Astrocyte of the spinal cord (primary cell): ENCODE results near the gene SLC4A4.

Experiments
- DNase-seq: peaks from one replicate; pipeline ENCODE4 v3.0.0; 2011; ENCODE audit warnings: low read depth, low spot score
- H3K4me3 ChIP-seq: 2 replicates; pipeline ENCODE4 v1.5.1; 2011; ENCODE audit warnings: low read depth, mild to moderate bottlenecking, low read length, moderate library complexity
- in situ Hi-C: cut with HindIII; loops from 2 replicates; pipeline ENCODE4 v1.10.0; 2017; ENCODE audit warnings: low sequenced_read_pairs
- TF ChIP-seq, protein P1 (sequence below): IDR thresholded peaks from 2 replicates; pipeline ENCODE4 v1.5.1; 2012; ENCODE audit warnings: low read depth, mild to moderate bottlenecking, low read length, inconsistent platforms

Gene SLC4A4

DNA sequence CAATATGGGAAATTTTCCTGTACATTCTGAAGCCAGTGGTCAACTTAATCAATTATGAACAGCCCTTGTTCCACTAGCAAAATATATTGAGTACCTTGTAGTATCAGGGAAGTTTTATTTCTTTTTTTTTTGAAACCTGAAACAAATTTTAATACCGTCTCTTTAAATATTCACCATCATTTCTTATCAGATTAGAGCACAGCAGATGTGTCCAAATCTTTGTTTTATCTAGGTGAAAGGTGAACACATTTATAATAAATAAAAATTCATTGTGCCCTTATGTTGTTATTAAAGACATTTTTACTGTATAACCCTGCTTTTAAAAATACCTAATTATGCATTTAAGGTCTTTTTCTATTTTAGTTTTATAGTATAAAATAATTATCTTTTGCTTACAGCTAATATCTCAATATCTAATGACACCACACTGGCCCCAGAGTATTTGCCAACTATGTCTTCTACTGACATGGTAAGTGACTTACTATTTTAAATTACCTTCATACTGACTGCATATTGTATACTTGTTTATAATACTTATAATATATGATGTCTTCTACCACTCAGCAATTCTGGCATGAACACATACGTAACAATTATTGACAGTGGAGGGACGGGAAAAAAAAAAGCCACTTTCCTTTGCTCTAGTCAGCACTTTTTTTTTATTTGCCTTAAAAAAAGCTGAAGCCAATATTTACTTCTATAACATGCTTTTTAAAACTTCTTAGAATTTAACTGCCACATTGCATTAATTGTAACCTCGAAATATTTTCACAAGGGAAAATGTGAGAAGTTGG, 147.9 kb downstream of the SLC4A4 start:
- TF ChIP-seq, protein P1, sequence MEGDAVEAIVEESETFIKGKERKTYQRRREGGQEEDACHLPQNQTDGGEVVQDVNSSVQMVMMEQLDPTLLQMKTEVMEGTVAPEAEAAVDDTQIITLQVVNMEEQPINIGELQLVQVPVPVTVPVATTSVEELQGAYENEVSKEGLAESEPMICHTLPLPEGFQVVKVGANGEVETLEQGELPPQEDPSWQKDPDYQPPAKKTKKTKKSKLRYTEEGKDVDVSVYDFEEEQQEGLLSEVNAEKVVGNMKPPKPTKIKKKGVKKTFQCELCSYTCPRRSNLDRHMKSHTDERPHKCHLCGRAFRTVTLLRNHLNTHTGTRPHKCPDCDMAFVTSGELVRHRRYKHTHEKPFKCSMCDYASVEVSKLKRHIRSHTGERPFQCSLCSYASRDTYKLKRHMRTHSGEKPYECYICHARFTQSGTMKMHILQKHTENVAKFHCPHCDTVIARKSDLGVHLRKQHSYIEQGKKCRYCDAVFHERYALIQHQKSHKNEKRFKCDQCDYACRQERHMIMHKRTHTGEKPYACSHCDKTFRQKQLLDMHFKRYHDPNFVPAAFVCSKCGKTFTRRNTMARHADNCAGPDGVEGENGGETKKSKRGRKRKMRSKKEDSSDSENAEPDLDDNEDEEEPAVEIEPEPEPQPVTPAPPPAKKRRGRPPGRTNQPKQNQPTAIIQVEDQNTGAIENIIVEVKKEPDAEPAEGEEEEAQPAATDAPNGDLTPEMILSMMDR: no peak
- H3K4me3 ChIP-seq: no peak overlapping the region
- no peak for DNase-seq
- in situ Hi-C loops: no loop called here

DNA sequence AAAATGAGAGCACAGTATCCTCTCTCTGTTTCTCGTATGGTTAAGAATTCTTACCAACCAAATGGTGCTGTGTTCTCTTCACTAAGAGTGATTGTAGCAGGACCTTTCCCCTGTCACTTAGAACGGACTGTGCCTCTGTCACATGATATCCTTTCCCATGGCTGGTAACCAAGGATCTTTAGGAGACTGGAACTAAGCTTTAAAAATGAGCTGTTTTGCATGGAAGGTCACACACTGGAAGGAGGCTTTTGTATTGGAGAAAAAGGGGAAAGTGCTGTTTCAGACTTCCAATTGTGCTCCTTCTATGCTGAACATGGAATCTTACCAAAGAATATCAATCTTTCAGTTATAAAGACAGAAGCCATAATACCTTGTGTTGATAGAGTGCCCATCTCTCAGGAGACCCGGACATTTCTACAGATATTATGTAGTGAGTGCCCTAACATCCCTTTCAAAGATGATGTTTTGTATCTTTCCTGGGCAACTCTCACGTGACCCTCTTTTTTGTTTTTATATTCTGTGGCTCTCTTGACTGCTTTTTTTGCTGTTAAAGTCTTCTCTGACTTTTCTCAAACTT, 148.6 kb downstream of the SLC4A4 start:
- no peak for DNase-seq
- in situ Hi-C loops: no loop called here
- TF ChIP-seq, protein P1: no peak
- no peak overlapping the region for H3K4me3 ChIP-seq

DNA sequence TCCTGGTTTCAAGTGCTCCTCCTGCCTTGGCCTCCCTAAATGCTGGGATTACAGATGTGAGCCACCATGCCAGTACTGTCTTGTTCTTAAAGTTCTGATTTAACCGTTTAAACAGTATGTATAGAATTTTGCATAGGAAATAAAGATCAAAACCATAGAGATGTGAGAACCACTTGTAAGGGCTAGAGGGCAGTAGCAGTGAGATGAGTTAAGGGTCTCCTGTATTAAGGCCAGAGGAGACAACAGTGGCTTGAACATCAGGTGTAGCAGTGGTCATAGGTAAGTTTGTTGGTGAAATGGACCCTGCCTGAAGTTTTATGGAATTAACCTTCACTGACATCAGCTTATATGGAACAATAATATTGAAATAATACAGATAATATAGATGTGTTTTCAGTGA, 155.7 kb downstream of the SLC4A4 start:
- TF ChIP-seq, protein P1: no peak
- in situ Hi-C loops: no loop called here
- no peak overlapping the region for H3K4me3 ChIP-seq
- no peak for DNase-seq

DNA sequence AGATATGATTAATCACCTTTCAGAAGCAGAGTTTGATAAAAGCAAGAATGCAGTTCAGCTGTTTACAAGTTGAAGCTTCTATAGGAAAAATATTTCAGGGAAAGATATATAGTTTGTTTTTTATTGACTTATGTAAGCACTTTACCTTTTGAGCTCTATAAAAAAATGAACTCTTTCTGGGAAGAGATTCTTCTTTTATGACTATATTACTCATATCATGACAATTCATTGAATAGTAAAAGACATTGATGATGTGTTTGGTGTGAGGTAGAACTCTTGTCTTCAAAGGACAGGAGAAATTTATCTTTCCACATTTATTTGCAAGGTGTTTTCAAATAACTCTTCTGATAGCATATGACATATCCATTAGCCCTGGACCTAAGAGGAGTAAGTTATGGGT, 156.6 kb downstream of the SLC4A4 start:
- no peak overlapping the region for H3K4me3 ChIP-seq
- in situ Hi-C loops: no loop called here
- no peak for DNase-seq
- TF ChIP-seq, protein P1: no peak

DNA sequence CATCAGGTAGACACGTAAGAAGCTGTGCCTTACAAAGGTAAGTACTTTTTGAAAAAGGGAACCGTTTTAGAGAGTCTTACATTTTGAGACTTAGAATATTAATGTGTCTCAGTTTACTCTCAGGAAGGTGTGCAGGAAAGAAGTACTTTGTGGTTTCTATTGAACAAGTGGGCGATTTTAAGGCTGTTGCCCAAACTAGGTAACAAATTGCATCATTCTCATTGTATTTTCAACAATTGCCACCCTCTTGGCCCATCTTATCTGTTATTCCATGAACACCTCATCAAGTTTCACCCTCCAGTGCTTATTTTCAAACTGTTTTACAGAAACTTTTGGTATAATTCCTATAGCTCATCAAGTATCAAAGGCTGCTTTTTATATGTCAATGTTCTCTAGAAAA, 158.3 kb downstream of the SLC4A4 start:
- in situ Hi-C loops: no loop called here
- no peak for DNase-seq
- TF ChIP-seq, protein P1: no peak
- H3K4me3 ChIP-seq: no peak overlapping the region

DNA sequence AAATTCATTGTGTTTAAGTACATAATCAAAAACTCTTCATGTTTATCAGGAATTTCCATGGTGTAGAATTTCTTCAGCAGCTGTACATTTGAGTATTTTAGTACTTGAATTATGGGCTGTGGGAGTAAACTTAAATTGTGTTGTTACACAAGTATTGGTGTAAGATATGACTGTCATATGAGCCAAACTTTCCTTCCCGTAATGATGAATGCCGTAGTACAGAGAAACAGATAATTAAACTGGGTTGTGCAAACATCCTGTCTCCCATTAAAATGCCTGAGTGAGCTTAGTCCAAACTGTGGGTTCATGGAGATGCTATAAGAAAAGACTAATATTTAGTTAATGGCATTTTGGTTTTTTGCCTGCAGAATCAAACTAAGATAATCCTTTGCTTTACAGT, 159.2 kb downstream of the SLC4A4 start:
- DNase-seq: no peak
- H3K4me3 ChIP-seq: no peak overlapping the region
- in situ Hi-C loops: no loop called here
- TF ChIP-seq, protein P1: no peak
